ENCODE measurements around the gene PNMT. TPM values are rescaled to one million over a fixed set of nuclear protein-coding genes. Genes with fewer than 3 reads are reported as not detected.

PNMT gene
- total and polyA plus RNA-seq, 2 donors: 0.38 to 2.9 TPM

GRCh38 chr17:39639566-39640458 lies 28.4 kb upstream of the PNMT start:
- H3K4me3 ChIP-seq (ENCODE audit: low read length in 2 of 2): no peak overlapping the region

DNA sequence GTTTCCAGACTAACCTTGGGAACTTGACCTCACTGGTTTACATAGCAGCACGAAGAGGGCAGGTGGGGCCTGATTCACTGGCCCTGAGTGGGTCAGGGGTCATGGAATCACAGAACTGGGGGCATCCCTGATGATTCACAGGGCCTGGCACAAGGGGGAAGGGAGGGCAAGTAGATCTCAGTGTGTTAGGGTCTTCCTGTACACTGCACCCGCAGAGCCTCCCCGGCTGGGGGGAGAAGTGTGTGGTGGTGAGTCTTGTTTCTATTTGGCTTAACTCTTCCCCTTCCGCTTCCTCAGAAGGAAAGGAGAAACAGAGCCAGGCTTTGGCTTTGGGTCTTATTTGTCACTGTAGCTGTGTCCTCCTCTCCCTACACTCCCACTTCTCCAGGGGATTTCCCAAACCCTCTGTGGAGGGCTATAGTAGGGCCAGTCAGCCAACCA lies 27.6 kb upstream of the PNMT start:
- Histone ChIP-seq H3K27me3 (ENCODE audit: control insufficient read depth in 2 of 2, insufficient read depth in 1 of 2, low read length in 1 of 2) (no peaks in the 10 kb centered on the region), H3K4me1 (ENCODE audit: control insufficient read depth in 2 of 2, insufficient read depth in 2 of 2, low read length in 2 of 2) (peaks cover 21 to 53% of the 10 kb centered on the region in 2 donors), H3K36me3 (ENCODE audit: control insufficient read depth in 2 of 2, insufficient read depth in 2 of 2, low read length in 1 of 2) (peaks cover 0 to 3% of the 10 kb centered on the region in 2 donors), H3K4me3 (ENCODE audit: low read length in 2 of 2) (no peak overlapping the region), H3K9me3 (ENCODE audit: control insufficient read depth in 2 of 2, insufficient read depth in 1 of 2, low read length in 1 of 2) (peaks cover 0 to 2% of the 10 kb centered on the region in 2 donors), H3K27ac (ENCODE audit: low read depth in 1 of 2, low read length in 1 of 2) (no peak overlapping the region)
- DNase-seq (ENCODE audit: low read depth in 6 of 9, low spot score in 9 of 9): no peak
- 51% methylated on average over 4 of the region's 4 CpGs for WGBS

More at GRCh38 chr17:39639566-39640458, 28.4 kb upstream of the PNMT start:
- H3K36me3 ChIP-seq (ENCODE audit: control insufficient read depth in 2 of 2, insufficient read depth in 2 of 2, low read length in 1 of 2): peaks cover 0 to 3% of the 10 kb centered on the region in 2 donors
- peaks cover 21 to 51% of the 10 kb centered on the region in 2 donors for H3K4me1 ChIP-seq (ENCODE audit: control insufficient read depth in 2 of 2, insufficient read depth in 2 of 2, low read length in 2 of 2)
- 97% methylated on average over 11 of the region's 11 CpGs for WGBS
- no peaks in the 10 kb centered on the region for H3K27me3 ChIP-seq (ENCODE audit: control insufficient read depth in 2 of 2, insufficient read depth in 1 of 2, low read length in 1 of 2)
- no peak overlapping the region for H3K27ac ChIP-seq (ENCODE audit: low read depth in 1 of 2, low read length in 1 of 2)
- no peak for DNase-seq (ENCODE audit: low read depth in 6 of 9, low spot score in 9 of 9)
- H3K9me3 ChIP-seq (ENCODE audit: control insufficient read depth in 2 of 2, insufficient read depth in 1 of 2, low read length in 1 of 2): peaks cover 0 to 2% of the 10 kb centered on the region in 2 donors

DNA sequence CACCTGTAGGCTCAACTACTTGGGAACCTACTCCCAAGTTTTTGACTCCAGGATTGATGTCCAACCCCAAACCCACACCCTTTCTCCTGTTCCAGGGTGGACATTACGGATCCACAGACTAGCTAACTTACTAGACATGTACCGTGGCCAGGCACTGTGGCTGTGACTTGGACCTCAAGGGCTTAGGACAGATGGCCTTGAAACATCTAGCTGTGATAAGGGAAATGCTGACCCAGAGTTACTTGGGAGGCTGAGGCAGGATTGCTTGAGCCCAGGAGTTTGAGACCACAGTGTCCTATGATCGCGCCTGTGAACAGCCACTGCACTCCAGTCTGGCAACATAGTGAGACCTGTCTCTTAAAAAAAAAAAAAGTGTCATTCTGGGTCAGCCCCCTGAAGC lies 27.2 kb upstream of the PNMT start:
- Histone ChIP-seq H3K4me3 (ENCODE audit: low read length in 2 of 2) (no peak overlapping the region), H3K9me3 (ENCODE audit: control insufficient read depth in 2 of 2, insufficient read depth in 1 of 2, low read length in 1 of 2) (peaks cover 0 to 2% of the 10 kb centered on the region in 2 donors), H3K4me1 (ENCODE audit: control insufficient read depth in 2 of 2, insufficient read depth in 2 of 2, low read length in 2 of 2) (peaks cover 20 to 48% of the 10 kb centered on the region in 2 donors), H3K36me3 (ENCODE audit: control insufficient read depth in 2 of 2, insufficient read depth in 2 of 2, low read length in 1 of 2) (peaks cover 0 to 3% of the 10 kb centered on the region in 2 donors), H3K27me3 (ENCODE audit: control insufficient read depth in 2 of 2, insufficient read depth in 1 of 2, low read length in 1 of 2) (no peaks in the 10 kb centered on the region), H3K27ac (ENCODE audit: low read depth in 1 of 2, low read length in 1 of 2) (no peak overlapping the region)
- 99% methylated on average over 4 of the region's 4 CpGs for WGBS
- DNase-seq (ENCODE audit: low read depth in 6 of 9, low spot score in 9 of 9): no peak

GRCh38 chr17:39641883-39642282 lies 26.4 kb upstream of the PNMT start:
- no peak for DNase-seq (ENCODE audit: low read depth in 6 of 9, low spot score in 9 of 9)
- H3K4me3 ChIP-seq (ENCODE audit: low read length in 2 of 2): no peak overlapping the region
- WGBS: 87% methylated on average over 7 of the region's 7 CpGs
- H3K27me3 ChIP-seq (ENCODE audit: control insufficient read depth in 2 of 2, insufficient read depth in 1 of 2, low read length in 1 of 2): no peaks in the 10 kb centered on the region
- H3K36me3 ChIP-seq (ENCODE audit: control insufficient read depth in 2 of 2, insufficient read depth in 2 of 2, low read length in 1 of 2): peaks cover 0 to 3% of the 10 kb centered on the region in 2 donors
- peaks cover 14 to 40% of the 10 kb centered on the region in 2 donors for H3K4me1 ChIP-seq (ENCODE audit: control insufficient read depth in 2 of 2, insufficient read depth in 2 of 2, low read length in 2 of 2)
- H3K27ac ChIP-seq (ENCODE audit: low read depth in 1 of 2, low read length in 1 of 2): no peak overlapping the region
- H3K9me3 ChIP-seq (ENCODE audit: control insufficient read depth in 2 of 2, insufficient read depth in 1 of 2, low read length in 1 of 2): no peaks in the 10 kb centered on the region

- H3K27ac ChIP-seq (ENCODE audit: low read depth in 1 of 2, low read length in 1 of 2): no peak overlapping the region
- H3K4me3 ChIP-seq (ENCODE audit: low read length in 2 of 2): no peak overlapping the region
- no peak for DNase-seq (ENCODE audit: low read depth in 6 of 9, low spot score in 9 of 9)
- no peaks in the 10 kb centered on the region for H3K27me3 ChIP-seq (ENCODE audit: control insufficient read depth in 2 of 2, insufficient read depth in 1 of 2, low read length in 1 of 2)
- H3K9me3 ChIP-seq (ENCODE audit: control insufficient read depth in 2 of 2, insufficient read depth in 1 of 2, low read length in 1 of 2): no peaks in the 10 kb centered on the region
- peaks cover 14 to 40% of the 10 kb centered on the region in 2 donors for H3K4me1 ChIP-seq (ENCODE audit: control insufficient read depth in 2 of 2, insufficient read depth in 2 of 2, low read length in 2 of 2)
- 96% methylated on average over 9 of the region's 9 CpGs for WGBS
- H3K36me3 ChIP-seq (ENCODE audit: control insufficient read depth in 2 of 2, insufficient read depth in 2 of 2, low read length in 1 of 2): peaks cover 3 to 4% of the 10 kb centered on the region in 2 donors
These were observed 25.8 kb upstream of the PNMT start for GRCh38 chr17:39642291-39643074.

- Histone ChIP-seq H3K4me1 (ENCODE audit: control insufficient read depth in 2 of 2, insufficient read depth in 2 of 2, low read length in 2 of 2) (peaks cover 7 to 33% of the 10 kb centered on the region in 2 donors), H3K4me3 (ENCODE audit: low read length in 2 of 2) (no peak overlapping the region), H3K27ac (ENCODE audit: low read depth in 1 of 2, low read length in 1 of 2) (no peak overlapping the region), H3K9me3 (ENCODE audit: control insufficient read depth in 2 of 2, insufficient read depth in 1 of 2, low read length in 1 of 2) (no peaks in the 10 kb centered on the region), H3K27me3 (ENCODE audit: control insufficient read depth in 2 of 2, insufficient read depth in 1 of 2, low read length in 1 of 2) (no peaks in the 10 kb centered on the region), H3K36me3 (ENCODE audit: control insufficient read depth in 2 of 2, insufficient read depth in 2 of 2, low read length in 1 of 2) (peaks cover 3 to 4% of the 10 kb centered on the region in 2 donors)
- WGBS: 90% methylated on average over 4 of the region's 4 CpGs
- DNase-seq (ENCODE audit: low read depth in 6 of 9, low spot score in 9 of 9): no peak
These were observed 25.0 kb upstream of the PNMT start for GRCh38 chr17:39643271-39643670.

DNA sequence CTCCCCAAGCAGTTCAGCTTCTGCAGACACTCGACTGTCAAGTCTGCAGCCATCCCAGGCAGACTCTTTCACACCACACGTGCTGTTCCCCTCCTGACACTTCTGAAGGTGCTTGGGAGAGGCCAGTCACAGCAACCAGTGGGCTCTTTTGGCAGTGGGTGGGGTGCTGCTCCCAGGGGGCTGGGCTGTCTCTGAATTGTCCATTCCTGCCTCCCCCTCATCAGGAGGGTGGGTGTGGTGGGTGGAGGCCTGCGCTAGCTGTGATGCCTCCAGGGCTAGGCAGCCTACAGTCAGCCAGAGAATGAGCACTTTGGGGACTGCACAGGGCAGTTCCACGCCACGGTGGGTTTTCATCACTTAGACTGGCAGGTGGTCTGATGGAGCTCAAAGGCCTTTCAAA lies 21.0 kb upstream of the PNMT start:
- WGBS: 96% methylated on average over 5 of the region's 5 CpGs
- Histone ChIP-seq H3K27me3 (ENCODE audit: control insufficient read depth in 2 of 2, insufficient read depth in 1 of 2, low read length in 1 of 2) (no peaks in the 10 kb centered on the region), H3K4me1 (ENCODE audit: control insufficient read depth in 2 of 2, insufficient read depth in 2 of 2, low read length in 2 of 2) (peaks cover 0 to 3% of the 10 kb centered on the region in 2 donors), H3K4me3 (ENCODE audit: low read length in 2 of 2) (no peak overlapping the region), H3K36me3 (ENCODE audit: control insufficient read depth in 2 of 2, insufficient read depth in 2 of 2, low read length in 1 of 2) (peaks cover 0 to 17% of the 10 kb centered on the region in 2 donors), H3K27ac (ENCODE audit: low read depth in 1 of 2, low read length in 1 of 2) (no peak overlapping the region), H3K9me3 (ENCODE audit: control insufficient read depth in 2 of 2, insufficient read depth in 1 of 2, low read length in 1 of 2) (no peaks in the 10 kb centered on the region)
- no peak for DNase-seq (ENCODE audit: low read depth in 6 of 9, low spot score in 9 of 9)

GRCh38 chr17:39648616-39649366 lies 19.5 kb upstream of the PNMT start:
- 95% methylated on average over 15 of the region's 15 CpGs for WGBS
- Histone ChIP-seq H3K36me3 (ENCODE audit: control insufficient read depth in 2 of 2, insufficient read depth in 2 of 2, low read length in 1 of 2) (peaks cover 0 to 22% of the 10 kb centered on the region in 2 donors), H3K27me3 (ENCODE audit: control insufficient read depth in 2 of 2, insufficient read depth in 1 of 2, low read length in 1 of 2) (no peaks in the 10 kb centered on the region), H3K27ac (ENCODE audit: low read depth in 1 of 2, low read length in 1 of 2) (no peak overlapping the region), H3K4me3 (ENCODE audit: low read length in 2 of 2) (no peak overlapping the region), H3K4me1 (ENCODE audit: control insufficient read depth in 2 of 2, insufficient read depth in 2 of 2, low read length in 2 of 2) (peaks cover 0 to 3% of the 10 kb centered on the region in 2 donors), H3K9me3 (ENCODE audit: control insufficient read depth in 2 of 2, insufficient read depth in 1 of 2, low read length in 1 of 2) (no peaks in the 10 kb centered on the region)
- DNase-seq (ENCODE audit: low read depth in 6 of 9, low spot score in 9 of 9): no peak

Data from thymus (tissue), 11 donors.